ENCODE results near the gene SPOPL.
"Not testable (repeated sequence)": the region's sequence is repeated elsewhere in the genome, so short reads cannot be mapped to it uniquely, and the experiment has no call there.

SPOPL gene

DNA sequence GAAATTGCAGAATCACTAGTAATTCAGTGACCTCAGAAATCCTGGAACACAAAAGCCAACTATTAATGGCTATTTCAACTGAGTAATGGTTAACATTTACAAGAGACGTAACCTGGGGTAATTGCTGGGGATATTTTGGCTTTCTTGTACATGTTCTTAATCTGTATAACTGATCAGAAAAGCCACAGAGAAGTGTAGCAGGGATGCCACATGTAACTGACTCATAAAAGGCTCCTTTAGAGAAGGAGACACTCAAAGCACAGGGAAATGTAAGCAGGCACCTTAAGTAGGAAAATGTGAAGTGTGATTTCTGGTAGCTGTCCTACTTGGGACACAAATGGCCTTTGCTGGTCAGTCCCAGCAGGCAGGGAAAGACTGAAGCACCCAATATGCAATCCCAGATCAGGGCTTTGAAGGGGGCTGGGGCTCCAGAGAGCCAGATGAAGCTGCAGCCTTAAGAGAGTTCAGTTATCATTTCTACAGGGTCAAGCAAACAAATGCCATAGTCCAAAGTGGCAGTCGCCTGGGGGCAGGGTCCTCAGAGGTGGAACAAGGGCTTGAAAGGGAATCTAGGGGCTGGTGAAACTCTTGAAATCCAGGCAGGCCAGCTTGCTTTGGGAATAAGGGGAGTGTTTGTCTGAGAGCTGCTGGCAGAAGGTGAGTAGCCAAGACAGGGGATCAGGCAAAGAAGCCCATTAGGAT, 7.2 kb upstream of the SPOPL start:
- no peak for DNase-seq

DNA sequence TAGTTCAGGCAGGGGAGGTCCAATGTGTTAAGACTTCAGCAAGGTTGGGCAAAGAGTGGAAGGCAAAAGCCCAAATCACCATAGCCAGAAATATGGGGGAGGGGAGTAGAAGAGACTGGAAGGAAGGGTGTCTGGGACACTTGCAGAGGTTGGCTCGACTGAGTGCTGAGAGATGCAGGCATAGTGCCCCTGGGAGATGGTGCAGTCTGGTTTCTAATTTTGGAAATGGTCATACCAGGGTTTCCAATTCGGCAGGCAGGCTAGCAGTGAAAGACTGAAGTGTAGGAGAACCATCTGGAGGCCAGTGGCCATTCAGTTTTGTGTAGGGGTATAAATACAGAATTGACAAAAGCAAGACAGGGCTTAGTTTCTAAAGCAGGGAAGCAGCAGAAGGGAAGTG, 6.2 kb upstream of the SPOPL start:
- no peak for DNase-seq

DNA sequence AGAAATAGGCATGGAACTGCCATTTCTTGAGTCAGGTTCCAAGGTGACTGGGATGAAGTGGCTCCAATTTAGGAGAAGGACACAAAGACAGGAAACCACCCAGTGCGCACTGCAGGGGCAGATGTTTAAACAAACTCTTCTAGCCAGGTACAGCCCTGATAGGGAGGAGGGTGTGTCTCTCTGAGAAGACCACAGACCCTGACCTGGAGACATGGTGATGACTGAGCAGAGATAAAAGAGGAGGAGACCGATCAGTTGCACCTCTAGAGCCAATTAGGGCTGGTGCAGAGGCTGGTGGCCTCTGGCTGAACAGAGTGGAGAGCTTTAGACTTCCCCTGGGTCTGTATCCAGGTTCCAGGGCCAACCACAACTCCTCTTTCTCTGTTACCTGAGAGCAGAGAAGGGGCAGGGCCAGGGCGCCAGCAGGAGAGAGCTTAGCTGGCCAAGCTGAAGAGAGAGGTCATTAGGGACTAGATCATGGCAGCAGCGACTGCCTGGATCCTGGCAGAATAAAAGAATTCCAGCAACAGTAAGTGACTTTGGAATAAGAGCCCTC, 5.4 kb upstream of the SPOPL start:
- DNase-seq: no peak

DNA sequence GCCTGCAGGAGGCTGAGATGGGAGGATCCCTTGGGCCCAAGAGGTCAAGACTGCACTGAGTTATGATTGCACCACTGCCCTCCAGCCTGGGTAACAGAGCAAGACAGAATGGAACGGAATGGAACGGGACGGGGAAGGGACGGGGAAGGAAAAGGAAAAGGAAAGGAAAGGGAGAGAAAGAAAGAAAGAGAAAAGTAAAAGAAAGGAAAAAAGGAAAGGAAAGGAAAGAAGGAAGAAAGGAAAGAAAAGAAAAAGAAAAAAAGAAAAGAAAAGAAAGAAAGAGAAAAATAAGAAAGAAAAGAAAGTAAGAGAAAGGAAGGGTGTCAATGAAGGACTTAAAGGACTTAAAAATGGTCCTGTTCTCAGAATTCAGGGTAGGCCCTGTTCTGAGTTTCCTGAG, 4.3 kb upstream of the SPOPL start:
- DNase-seq: no peak

DNA sequence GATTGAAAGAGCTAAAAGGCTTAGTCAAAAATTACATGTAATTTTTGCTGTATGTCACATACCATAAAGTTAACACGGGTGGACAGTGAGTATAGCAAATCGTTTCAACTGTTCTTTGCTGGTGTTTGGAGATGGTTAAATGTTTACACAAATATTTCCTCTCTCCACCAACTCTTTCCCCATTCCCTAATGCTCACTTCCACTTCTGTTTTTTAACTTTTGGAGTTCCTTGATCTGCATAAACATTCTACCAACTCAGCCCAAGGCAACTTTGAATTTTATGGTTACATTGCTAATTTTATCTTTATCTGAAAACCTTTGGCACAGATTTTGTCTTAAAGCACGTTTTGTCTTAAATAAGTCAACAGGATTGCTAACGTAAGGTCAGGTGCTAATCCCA, 1.9 kb upstream of the SPOPL start:
- DNase-seq: peak; percentile 39 to 51

DNA sequence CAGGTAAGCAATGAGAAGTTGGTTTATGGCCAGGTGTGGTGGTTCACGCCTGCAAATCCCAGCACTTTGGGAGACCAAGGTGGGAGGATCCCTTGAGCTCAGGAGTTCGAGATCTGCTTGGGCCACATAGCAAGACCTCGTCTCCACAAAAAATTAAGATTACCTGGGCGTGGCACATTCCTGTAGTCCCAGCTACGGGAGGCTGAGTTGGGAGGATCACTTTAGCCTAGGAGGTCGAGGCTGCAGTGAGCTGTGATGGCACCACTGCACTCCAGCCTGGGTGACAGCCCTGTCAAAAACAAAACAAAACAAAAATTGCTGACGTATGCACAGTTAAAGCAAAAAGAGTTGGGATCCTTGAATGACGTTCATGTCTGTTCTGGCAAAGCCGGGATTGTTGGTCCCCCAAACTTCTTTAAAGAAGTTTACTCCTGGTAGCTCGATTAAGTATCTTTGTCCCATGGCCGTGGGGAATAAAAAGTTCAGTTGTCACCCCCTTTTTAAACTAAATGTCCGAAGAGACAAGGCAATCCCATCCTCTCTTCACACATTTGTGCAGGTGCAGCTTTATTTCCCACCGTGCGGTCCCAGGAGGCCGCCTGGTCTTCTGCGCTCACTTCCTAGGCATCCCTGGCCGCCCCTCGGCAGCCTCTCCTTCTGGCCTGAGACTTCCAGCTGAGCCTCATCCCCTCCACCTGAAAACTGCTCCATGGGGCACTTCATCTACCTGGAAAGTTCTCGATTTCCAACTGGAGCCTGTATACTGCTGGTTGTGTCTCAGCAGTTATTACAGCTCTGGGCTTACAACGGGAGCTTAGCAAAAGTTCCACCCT, 762 bp upstream of the SPOPL start:
- no peak for DNase-seq

DNA sequence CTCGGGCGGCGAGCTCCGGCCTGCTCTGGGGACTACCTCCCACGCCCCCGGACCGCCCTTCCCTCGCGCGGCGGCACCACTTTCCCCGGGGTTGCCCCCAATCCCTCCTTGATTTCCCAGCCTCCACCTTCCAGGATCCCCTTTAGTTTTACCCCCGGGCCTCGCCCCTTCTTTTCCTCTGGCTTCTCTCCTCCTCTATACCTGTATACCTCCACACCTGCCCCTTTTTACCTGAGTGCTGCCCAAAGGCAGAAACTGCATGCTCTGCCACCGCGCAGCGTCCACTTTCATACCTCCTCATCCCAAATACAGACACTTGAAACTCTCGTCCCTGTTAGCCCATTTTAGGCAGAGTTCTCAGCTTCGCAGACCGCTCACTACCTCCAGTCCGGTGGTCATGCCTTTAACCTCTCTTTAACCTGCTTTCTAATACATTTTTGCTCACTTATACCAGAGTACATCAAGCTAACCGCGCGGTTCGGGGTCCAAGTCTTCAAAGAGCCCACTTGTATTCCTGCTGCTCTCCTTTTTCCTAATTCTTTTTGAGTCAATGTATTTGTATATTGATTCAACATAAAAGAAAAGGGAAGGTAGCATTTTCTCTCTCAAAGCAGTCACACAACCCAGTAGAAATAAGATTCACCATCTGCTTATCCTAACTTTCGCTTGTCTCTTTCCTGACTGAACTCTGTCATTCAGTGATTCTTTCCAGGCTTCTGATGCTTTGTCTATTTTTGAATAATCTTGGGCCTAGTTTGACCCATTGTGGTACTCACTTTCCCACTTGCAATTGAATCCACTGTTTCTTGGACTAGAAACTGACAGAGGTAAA, 901 bp downstream of the SPOPL start:
- DNase-seq: no peak

DNA sequence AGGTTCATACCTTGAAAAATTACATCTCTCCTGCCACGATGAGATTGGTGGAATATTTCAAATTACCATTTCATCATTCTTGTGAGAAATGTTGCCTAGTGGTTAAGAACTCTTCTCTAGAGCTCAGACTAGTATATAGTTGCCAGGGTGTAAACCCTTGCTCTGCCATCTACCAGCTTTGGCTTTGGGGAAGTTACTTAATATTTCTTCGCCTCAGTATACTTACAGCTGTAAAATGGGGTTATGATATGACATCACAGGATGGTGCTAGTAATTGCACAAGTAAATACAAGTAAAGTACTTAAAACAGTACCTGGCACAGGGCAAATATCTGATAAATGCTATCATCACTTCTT, 1.5 kb downstream of the SPOPL start:
- DNase-seq: peak; percentile 55 to 58

DNA sequence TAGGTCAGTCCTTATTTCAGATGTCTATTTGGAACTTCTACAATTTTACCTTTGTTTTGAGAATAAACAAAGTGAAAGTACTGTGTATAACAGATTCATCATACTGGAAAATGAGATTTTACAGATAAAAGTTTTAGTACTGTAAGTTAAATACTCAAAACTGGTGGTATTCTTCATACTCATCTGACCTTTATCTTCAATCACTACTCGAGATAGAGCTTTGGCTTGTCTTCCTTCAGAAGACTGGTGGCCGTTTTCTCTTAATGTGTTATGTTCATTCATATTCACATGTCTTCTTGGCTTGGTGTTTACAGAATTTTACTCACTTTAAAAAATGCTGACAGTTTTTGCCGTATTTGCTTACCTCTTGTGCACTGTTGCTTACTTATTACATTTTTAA, 2.1 kb downstream of the SPOPL start:
- DNase-seq: no peak

DNA sequence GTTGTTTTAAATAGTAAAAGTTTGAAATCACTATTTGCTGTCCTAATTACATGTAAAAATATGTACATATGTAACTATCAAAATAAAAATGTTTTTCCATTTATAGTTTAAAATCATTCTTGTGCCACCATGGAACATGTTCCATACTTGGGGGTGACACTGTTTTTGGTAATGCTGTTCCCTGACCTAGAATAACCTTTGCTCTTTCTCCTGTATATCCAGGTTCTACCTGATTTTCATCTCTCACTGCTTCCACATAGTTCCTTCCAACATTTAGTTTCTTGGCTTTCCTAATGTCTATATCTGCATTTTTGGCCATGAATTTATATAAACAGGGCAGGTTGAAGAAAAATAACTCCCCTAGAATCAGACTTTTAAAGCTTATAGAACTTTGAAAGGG, 2.5 kb downstream of the SPOPL start:
- no peak for DNase-seq

DNA sequence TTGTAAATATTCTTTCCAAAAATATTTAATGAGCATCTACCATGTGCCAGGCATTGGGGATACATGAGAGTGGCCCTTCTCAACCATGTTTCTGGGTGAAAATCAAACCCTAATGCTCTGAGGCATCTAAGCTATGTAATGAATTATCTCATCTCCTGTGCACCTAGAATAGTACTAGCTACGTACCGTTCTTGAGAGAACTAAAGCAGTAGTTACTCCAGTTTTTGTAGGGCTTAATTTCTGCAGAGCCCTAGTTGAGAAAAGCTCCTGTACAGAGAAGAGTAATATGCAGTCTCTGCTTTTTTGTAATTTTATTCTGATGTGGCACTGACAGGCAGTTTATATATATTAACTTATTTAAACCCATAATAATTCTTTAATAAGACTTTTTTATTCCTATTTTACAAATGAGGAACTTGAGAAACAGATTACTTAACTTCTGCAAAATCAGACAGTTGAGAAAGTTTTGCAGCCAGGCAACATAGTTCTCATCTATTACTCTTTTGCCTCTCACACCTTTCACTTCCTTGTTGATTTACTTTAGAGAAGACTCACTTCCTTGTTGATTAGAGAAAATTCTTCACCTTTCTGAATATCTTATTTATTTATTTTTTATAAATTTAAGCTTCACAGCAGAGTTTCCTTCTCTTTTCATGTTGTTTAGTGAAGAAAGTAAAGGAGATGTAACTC, 3.1 kb downstream of the SPOPL start:
- DNase-seq: peak; percentile 59 to 69

DNA sequence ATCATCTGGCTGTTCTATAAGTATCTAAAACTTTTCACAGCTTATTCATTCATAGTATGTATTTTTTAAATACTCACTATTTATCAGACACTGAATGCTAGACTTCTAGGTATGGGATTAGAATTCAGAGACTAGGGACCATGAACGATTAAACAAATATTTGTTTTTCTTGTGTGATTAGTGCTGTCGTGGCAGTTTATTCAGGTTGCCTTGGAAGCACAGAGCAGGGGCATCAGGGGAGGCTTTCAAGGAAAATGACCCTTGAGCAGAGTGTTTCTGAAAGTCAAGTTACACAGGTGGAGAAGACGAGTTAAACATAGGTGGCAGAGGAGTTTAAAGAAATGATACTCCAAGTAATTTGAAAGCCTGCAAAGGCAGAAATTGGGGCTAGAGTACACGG, 5.7 kb downstream of the SPOPL start:
- DNase-seq: no peak

DNA sequence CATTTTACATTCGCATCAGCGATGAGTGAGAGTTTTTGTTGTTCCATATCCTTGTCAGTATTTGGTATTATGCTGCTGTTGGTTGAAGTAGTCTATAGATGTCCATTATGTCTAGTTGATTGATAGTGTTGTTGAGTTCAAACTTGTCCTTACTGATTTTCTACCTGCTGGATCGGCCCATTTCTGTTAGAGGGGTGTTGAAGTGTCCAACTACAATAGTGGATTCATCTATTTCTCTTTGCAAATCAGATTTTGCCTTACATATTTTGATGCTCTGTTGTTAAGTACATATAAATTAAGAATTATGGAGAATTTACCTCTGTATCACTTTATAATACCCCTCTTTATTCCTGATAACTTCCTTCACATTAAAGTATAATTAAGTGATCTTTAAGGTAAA, 8.7 kb downstream of the SPOPL start:
- no peak for DNase-seq

DNA sequence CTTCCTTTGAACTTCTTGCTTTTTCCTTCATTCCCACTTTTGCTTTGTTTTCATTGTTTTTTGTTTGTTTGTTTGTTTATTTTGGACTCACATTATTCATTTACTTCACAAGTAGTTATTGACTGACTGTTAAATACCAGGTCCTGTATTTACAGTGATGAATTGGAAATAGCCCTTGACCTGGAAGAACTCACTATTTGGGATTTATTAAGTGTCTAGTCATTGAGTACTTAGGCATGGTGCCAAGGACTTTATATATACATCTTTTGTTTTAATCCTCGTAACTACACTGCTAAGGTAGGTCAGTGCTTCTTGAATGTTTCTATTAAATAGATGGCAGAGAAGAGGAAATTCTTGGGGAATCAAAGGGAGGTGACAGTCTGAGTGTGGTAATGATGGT, 11.1 kb downstream of the SPOPL start:
- no peak for DNase-seq

DNA sequence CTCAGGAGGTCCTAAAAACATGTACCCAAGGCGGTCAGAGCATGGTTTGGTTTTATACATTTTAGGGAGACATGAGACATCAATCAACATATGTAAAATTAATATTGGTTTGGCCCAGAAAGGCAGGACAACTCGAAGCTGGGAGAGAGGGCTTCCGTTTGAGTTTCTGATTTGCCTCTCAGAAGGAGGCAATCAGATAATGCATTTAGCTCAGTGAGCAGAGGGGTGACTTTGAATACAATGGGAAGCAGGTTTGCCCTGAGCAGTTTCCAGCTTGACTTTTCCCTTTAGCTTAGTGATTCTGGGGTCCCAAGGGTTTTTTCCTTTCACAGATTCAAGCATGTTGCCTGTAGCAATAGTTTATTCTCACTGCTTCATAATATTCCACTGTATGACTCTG, 12.6 kb downstream of the SPOPL start:
- no peak for DNase-seq

DNA sequence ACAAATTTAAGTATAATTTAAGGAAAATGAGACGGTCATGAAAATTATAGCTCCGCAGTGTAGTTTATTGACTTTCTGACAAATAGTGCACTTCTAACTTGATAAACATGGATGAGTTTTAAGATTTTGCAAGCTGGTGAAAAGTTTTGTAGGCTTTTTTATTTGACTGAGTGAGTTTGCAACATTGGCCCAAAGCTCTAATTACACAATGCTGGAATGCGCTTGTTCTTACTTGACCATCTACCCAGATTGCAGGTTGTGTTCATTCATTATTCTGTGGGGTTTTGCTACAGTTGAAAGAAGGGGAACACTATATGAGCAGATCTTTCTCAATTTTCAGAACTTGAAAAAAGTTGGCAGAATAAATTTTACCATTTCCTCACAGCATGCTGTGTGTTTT, 13.5 kb downstream of the SPOPL start:
- DNase-seq: peak; percentile 48 to 54

DNA sequence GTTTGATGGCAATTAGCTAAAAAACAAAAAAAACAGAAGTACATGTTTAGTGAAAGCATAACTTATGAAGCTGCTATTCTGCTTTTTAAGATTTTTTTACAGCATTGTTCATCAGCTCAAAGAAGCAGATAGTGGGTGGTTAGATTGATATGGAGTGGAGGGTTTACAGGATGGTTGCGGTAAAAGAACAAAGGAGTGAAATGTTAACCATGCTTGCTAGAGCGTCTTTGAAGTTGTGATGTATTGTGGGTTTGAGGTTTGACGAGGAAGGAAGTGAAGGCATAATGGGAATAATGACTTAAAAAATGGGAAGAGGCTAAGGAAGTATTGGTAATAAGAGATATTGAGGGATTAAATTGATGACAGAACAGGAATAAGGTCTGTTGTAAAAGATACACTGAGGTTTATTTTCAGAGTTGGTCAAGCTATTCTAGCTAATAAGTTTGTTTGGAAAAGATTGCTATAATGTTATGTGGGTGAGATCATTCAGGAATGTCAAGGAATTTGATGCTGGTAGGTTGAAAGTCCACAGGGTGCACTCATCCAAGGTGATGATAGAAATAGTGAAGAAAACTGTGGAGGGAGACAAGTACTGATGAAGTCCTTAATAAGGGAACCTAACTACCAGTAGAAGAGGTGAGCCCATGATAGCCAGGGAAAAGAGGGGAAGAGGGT, 14.6 kb downstream of the SPOPL start:
- no peak for DNase-seq

DNA sequence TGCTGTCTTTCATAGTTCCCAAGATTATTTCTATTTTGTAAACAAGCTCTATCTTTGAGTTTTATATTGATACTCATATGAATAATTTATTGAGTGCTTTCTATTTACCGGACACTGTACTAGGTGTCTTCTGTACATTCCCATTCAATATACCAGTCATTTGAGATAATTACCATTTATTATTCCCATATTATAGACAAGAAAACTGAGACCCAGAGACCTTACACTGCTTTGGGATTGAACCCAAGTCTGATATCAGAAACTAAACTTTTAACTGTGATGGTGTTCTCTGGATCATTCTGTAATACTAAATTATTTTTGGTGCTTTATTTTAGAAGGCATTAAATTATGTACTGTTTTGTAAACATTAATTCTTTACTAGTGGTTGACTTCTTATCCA, 17.3 kb downstream of the SPOPL start:
- no peak for DNase-seq

DNA sequence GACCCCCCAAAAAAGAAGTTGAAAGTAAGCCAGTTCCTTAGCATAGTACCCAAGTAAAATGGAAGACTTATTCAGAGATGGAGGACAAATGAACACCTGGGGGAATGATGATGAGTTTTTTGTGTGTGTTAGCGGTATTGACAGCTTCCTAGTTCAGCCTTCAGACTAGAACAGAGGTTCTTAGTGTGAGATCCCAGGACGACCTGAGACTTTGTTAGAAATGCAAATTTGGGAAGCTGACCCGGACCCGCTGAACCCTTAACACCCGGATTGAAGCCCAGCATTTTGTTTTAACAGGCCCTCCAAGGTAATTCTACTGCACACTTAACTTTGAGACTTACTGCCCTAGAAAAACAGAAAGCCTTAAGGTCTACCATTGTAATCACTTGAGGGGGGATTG, 20.3 kb downstream of the SPOPL start:
- DNase-seq: no peak

DNA sequence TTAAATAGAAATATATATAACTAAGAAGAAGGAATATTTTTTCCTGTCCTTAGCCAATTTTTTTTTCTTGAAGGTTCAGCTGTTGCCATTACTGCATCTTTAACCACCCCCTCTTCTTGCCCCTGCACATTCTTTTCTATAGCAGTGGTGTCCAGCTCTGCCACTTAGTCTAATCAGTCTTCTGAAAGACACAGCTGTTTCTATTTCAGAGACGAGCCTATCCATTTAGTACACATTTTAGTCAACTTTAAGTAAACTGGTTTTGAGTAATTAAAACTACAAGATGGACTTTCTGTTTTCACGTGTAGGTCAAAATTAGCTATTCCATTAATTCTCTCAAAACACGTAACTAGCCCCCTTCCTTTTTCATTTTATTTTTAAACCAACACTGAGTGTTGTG, 21.0 kb downstream of the SPOPL start:
- DNase-seq: no peak

DNA sequence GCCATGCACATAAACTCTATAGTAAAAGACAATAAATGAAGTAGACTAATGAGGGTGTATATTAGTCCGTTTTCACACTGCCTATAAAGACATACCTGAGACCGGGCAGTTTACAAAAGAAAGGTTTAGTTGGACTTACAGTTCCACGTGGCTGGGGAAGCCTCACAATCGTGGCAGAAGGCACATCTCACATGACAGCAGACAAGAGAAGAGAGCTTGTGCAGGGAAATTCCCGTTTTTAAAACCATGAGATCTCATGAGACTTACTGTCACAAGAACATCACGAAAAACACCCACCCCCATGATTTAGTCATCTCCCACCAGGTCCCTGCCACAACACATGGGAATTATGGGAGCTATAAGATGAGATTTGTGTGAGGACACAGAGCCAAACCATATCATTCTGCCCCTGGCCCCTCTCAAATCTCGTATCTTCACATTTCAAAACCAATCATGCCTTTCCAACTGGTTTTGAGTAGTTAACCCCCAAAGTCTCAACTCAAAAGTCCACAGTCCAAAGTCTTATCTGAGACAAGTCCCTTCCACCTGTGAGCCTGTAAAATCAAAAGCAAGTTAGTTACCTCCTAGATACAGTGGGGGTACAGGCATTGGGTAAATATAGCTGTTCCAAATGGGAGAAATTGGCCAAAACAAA, 21.6 kb downstream of the SPOPL start:
- peak in 1 of 2 donors; percentile 50 for DNase-seq

DNA sequence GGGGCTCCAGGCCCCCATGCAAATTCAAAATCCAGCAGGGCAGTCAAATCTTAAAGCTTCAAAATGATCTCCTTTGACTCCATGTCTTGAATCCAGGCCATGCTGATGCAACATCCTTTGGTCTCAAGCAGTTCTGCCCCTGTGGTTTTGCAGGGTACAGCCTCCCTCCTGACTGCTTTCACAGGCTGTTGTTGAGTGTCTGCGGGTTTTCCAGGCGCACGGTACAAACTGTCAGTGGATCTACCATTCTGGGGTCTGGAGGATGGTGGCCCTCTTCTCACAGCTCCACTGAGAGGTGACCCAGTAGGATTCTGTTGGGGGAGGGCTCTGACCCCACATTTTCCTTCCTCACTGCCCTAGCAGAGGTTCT, 22.1 kb downstream of the SPOPL start:
- DNase-seq: not testable (repeated sequence)
